Airway epithelial cell (primary cell): Measurements from ENCODE around the gene KCNK18. TPM values are rescaled to one million over a fixed set of nuclear protein-coding genes. Genes with fewer than 3 reads are reported as not detected.

ENCODE experiments used
- total RNA-seq: library from RNA; depleted of rRNA; stranded (reverse); fragments of >200 nt; gene quantifications from 2 replicates; pipeline ENCODE4 v1.2.3, GENCODE V29; 2015

Gene KCNK18
- total RNA-seq: not detected in 2 replicates

GRCh38 chr10:117197189-117197588 lies at the start of gene KCNK18:
Gene KCNK18 (plus strand): TSS chr10:117197489. CDS start chr10:117197489, 0 bp downstream.

GRCh38 chr10:117240621-117241529 lies 43.6 kb downstream of the KCNK18 start, which contains the start of gene SLC18A2:
Gene SLC18A2 (plus strand): TSS chr10:117241114. CDS start chr10:117241694, 580 bp downstream.

Other genes starting within 250 kb of the KCNK18 start
- gene SHTN1, start 192.3 kb upstream of the KCNK18 start, total RNA-seq: 8.5 and 9.0 TPM in 2 replicates
- not detected in 2 replicates for gene VAX1, start 59.2 kb upstream of the KCNK18 start, total RNA-seq
- gene SLC18A2, start 43.6 kb downstream of the KCNK18 start, total RNA-seq: not detected in 2 replicates
- 14.4 and 23.8 TPM in 2 replicates for gene PDZD8, start 178.0 kb downstream of the KCNK18 start, total RNA-seq